GM12872 (cell line): Measurements from ENCODE around the gene WFS1.

ENCODE experiments used
- TF ChIP-seq, protein P1 (sequence below): IDR thresholded peaks from 3 replicates; pipeline ENCODE4 v1.5.1; 2011; ENCODE audit warnings: low read depth, mild to moderate bottlenecking, low read length, moderate library complexity; ENCODE audit not compliant: insufficient read depth

The WFS1 gene

DNA sequence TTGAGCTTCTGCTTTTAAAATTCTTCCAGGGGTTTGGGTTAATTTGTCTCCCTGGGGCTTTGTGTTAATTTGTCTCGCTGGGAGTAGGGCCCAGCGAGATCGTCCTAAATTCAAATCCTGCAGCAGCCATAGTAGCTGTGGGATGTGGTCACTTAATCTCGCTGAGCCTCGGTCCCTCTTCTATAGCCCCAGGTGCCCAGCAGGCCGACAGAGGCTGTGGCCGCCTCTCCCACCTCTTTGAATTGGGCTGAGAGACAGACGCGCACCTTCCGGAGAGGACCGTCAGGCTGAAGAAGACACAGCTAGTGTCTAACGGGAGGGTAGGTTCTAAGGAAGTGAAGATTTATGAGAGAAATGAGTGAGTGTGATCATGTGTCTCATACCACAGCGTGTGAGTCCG, 15.7 kb upstream of the WFS1 start:
- TF ChIP-seq, protein P1, sequence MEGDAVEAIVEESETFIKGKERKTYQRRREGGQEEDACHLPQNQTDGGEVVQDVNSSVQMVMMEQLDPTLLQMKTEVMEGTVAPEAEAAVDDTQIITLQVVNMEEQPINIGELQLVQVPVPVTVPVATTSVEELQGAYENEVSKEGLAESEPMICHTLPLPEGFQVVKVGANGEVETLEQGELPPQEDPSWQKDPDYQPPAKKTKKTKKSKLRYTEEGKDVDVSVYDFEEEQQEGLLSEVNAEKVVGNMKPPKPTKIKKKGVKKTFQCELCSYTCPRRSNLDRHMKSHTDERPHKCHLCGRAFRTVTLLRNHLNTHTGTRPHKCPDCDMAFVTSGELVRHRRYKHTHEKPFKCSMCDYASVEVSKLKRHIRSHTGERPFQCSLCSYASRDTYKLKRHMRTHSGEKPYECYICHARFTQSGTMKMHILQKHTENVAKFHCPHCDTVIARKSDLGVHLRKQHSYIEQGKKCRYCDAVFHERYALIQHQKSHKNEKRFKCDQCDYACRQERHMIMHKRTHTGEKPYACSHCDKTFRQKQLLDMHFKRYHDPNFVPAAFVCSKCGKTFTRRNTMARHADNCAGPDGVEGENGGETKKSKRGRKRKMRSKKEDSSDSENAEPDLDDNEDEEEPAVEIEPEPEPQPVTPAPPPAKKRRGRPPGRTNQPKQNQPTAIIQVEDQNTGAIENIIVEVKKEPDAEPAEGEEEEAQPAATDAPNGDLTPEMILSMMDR, result no peak

- TF ChIP-seq, protein P1, result no peak
Measured at GRCh38 chr4:6256141-6256540, 13.5 kb upstream of the WFS1 start.

DNA sequence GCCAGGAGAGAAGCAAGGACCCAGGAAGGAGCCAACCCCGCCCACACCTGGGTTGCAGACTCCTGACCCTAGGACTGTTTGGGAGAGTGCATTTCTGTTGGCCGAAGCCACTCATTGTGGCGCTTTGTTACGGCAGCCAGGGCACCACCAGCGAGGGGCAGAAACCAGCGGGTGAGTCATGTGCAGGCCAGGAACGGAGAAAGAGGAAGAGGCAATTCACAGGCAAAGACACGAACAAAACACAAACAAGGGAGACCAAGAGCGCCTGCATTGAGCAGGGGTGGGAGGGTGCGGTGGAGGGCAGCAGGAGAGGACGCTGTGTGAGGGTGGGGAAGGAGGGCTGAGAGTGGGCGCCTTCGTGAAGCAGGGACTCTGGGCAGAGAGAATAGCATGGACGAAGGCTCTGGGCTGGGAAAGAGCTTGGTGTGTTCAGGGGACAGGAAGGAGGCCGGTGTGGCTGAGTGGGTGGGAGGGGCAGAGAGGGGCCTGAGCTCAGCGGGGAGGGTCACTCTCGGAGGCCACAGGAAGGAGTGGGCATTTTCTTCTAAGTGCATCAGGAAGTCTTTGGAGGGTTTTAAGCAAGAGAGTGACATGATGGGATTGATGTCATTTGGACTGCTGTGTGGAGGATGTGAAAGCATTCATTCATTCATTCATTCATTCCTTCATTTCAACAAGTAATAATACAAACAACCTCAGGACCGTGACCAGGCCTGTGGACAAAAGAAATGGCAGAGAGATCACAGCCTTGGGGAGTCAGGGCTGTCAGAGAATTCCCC, 12.2 kb upstream of the WFS1 start:
- TF ChIP-seq, protein P1, result no peak

DNA sequence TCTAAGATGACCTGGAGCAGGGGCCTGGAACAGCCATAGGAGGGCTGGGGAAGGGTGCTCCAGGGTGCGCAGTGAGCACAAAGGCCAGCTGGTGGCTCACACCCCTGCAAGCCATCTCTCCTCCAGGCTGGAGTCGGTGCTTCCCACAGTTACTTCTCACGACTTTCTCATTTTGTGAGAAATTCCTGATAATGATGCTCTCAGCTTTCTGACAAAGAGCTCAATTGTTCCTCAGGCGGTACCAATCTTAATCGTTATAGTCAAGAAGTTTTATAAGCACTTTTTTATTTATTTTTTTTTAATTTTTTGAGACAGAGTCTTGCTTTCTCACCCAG, 11.7 kb upstream of the WFS1 start:
- TF ChIP-seq, protein P1, result no peak

GRCh38 chr4:6258741-6259140, 10.9 kb upstream of the WFS1 start:
- TF ChIP-seq, protein P1, result 0 out of 3 replicates have a peak, but pooled peaks have one; percentile 2

DNA sequence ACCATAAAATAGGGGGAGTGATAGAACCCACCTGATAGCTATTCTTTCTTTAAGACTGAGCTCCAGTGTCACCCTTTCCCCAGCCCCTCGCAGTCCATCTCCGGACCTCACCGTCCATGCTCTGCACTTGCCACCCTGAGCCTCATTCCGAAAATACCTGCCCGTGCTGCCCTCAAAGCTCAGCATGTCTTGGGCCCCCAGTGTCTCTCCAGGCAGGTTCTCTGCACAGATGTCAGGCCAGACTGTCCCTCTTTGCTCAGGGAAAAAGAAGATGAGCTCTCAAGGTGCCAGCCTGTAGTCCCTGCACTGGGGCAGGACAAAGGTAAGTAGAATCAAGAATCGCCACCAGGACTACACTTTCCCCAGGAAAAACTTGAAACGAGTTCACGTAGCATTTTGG, 9.8 kb upstream of the WFS1 start:
- TF ChIP-seq, protein P1, result no peak

DNA sequence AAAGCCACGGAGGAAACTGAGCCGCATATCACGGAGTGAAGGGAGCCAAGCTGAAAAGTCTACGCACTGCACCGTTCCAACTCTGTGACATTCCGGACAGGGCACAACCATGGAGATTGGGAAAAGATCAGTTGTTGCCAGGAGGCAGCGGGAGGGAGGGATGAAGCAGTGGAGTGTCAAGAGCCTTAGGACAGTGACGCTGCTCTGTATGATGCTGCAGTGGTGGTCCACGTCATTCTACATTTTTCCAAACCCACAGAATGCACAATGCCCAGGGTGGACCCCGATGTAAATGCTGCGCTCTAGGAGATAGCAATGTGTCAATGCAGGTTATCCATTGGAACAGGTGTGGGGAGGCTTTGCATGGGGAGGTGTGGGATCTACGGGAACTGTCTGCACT, 7.5 kb upstream of the WFS1 start:
- TF ChIP-seq, protein P1, result no peak
